Kidney epithelial cell (primary cell): Measurements from ENCODE around the gene IGFBP3. TPM values are rescaled to one million over a fixed set of nuclear protein-coding genes. Genes with fewer than 3 reads are reported as not detected.

Experiments used
- DNase-seq: peaks from one replicate; pipeline ENCODE4 v3.0.0-alpha.2; 2010; ENCODE audit warnings: low read depth
- H3K27me3 ChIP-seq: 2 replicates; pipeline ENCODE4 v1.6.0; 2011; ENCODE audit warnings: low read length; ENCODE audit not compliant: control insufficient read depth, insufficient read depth
- H3K36me3 ChIP-seq: 2 replicates; pipeline ENCODE4 v1.5.1; 2011; ENCODE audit warnings: low read length; ENCODE audit not compliant: control insufficient read depth, insufficient read depth
- H3K4me3 ChIP-seq: 2 replicates; pipeline ENCODE4 v1.5.1; 2011; ENCODE audit warnings: low read depth, mild to moderate bottlenecking, control low read depth, low read length
- total RNA-seq: library from RNA; depleted of rRNA; stranded (reverse); fragments of >200 nt; gene quantifications from 2 replicates; pipeline ENCODE4 v1.2.3, GENCODE V29; 2015
- TF ChIP-seq, protein P1 (sequence below): IDR thresholded peaks from 2 replicates; pipeline ENCODE4 v1.5.1; 2011; ENCODE audit warnings: mild to moderate bottlenecking, moderate library complexity, low read length, control low read depth, inconsistent platforms; ENCODE audit not compliant: insufficient read depth, poor library complexity, severe bottlenecking

Gene IGFBP3, protein sequence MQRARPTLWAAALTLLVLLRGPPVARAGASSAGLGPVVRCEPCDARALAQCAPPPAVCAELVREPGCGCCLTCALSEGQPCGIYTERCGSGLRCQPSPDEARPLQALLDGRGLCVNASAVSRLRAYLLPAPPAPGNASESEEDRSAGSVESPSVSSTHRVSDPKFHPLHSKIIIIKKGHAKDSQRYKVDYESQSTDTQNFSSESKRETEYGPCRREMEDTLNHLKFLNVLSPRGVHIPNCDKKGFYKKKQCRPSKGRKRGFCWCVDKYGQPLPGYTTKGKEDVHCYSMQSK
- total RNA-seq, result 152 and 162 TPM in 2 replicates

DNA sequence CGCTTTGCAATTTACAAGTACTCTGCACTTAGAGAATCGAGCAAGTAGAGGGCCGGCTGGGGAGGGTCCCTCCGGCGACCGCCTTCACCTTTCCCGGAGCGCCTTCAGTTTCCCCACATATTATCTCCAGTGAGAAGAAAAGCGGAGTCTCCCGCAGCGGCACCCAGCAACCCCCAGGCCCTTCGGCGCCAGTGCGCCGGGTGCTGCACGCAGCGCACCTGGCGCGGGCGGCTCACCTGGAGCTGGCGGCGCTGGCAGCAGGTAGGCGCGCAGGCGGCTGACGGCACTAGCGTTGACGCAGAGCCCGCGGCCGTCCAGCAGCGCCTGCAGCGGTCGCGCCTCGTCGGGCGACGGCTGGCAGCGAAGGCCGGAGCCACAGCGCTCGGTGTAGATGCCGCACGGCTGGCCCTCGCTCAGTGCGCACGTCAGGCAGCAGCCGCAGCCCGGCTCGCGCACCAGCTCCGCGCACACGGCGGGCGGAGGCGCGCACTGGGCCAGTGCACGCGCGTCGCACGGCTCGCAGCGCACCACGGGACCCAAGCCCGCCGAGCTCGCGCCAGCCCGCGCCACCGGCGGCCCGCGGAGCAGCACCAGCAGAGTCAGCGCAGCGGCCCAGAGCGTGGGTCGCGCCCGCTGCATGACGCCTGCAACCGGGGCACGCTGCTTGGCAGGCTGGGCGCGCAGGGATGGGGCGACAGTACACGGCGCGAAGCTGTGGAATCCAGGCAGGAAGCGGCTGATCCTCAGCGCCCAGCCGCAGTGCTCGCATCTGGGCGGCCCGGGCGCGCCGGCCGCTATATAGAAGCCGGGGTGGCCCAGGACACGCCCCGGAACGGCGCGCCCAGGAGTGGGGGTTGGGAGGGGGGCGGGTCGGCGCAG lies at the start of gene IGFBP3:
TSS of gene IGFBP3 (minus strand) at position 771 of the 879 bp plus-strand sequence. CDS start at position 639, 132 bp downstream.
- Histone ChIP-seq H3K4me3 (peak within 1 kb of the TSS; percentile 46), H3K27me3 (peaks cover 16% of the 10 kb centered on the region), H3K36me3 (no peaks in the 10 kb centered on the region)
- TF ChIP-seq, protein P1, sequence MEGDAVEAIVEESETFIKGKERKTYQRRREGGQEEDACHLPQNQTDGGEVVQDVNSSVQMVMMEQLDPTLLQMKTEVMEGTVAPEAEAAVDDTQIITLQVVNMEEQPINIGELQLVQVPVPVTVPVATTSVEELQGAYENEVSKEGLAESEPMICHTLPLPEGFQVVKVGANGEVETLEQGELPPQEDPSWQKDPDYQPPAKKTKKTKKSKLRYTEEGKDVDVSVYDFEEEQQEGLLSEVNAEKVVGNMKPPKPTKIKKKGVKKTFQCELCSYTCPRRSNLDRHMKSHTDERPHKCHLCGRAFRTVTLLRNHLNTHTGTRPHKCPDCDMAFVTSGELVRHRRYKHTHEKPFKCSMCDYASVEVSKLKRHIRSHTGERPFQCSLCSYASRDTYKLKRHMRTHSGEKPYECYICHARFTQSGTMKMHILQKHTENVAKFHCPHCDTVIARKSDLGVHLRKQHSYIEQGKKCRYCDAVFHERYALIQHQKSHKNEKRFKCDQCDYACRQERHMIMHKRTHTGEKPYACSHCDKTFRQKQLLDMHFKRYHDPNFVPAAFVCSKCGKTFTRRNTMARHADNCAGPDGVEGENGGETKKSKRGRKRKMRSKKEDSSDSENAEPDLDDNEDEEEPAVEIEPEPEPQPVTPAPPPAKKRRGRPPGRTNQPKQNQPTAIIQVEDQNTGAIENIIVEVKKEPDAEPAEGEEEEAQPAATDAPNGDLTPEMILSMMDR, result no peak
- no peak for DNase-seq

DNA sequence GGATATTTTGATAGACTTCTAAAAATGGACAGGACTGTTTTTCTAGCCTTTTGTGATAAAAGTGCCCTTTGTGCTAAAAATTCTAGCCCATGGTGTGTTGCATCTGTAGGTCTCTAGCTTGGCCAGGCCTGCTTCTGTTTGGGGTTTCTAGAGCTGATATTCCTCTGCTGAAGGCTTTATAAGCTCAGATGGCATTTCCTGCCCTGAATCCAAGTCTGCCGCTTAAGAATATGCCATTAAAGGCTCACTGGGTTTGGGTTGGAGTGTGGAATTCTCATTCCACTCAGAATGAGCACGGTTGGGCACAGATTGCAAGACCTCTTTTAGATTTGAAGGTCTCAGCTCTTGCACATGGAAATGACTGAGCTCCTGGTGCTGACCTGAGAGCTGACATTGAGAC lies 49.4 kb upstream of the IGFBP3 start:
- Histone ChIP-seq H3K27me3 (no peaks in the 10 kb centered on the region), H3K36me3 (no peaks in the 10 kb centered on the region), H3K4me3 (no peak overlapping the region)
- no peak for DNase-seq
- TF ChIP-seq, protein P1, result no peak

DNA sequence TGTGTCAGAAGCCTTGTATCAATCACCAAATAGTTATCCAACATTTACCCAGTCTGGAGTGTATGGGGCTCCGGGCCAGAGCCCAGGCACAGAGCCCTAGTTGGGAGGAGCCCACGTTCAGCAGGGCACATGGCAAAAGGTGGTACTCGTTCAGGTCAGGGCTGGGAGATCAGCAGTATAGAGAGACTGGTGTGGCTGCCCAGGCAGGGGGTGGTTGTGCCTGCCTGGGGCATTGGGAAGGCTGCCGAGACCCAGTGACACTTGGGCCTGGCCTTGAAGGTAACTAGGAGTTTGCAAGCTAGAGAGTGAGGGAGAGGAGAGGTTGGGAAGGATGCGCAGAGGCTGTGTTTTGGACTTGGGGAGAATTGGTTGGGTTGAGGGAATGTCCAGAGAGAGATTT lies 48.9 kb upstream of the IGFBP3 start:
- no peak overlapping the region for H3K4me3 ChIP-seq
- DNase-seq, result no peak
- no peaks in the 10 kb centered on the region for H3K27me3 ChIP-seq
- H3K36me3 ChIP-seq, result no peaks in the 10 kb centered on the region
- TF ChIP-seq, protein P1, result no peak

DNA sequence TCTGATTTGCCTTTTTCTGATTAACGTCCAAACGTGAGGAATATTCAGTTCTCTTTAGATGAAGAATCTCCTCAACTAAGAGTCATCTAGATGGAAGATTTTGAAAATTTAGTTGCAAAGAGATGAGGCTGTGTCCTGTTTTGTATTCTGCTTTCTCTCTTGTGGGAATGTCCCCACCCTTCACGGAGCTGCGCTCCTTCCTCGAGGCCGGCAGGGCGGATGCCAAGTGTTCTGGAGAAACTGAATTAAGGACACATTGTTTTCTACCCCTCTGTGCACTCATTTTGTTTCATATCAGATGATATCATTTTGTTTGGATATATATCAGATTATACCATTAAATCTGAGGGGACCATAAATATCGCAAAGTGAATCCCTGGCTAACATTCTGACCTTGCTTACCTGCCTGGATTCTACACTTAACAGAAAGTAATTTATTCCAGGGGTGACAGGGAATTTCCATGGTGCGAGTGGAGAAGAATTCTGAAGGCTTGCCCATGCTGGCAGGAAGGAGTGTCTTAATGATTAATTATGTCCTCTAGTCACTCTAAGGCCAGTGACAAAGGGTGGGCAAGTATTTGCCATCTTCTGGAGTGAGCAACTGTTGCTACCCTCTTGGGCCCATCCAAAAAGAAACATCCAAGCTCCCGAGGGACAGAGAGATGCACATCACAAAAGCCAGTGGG lies 47.9 kb upstream of the IGFBP3 start:
- no peak for DNase-seq
- Histone ChIP-seq H3K27me3 (no peaks in the 10 kb centered on the region), H3K36me3 (no peaks in the 10 kb centered on the region), H3K4me3 (no peak overlapping the region)
- TF ChIP-seq, protein P1, result no peak

DNA sequence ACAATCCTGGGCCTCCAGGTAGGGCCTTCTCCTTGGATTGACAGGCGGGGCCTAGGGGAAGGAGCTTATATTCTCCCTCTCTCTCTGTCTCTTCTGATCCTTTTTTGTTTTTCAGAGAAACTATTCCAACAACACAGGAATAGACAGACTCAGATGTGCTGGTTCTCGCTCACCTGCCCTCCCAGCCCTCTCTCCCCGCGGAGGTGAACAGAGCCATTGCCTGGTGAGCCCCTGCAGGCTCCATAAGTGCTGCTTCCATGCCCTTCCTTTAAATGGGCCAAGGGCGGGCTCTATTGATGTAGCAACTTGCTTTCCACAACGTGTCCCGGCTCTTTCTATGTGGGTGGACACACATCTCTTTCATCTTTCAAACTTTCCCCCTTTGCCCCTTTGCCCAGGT lies 47.2 kb upstream of the IGFBP3 start:
- Histone ChIP-seq H3K36me3 (no peaks in the 10 kb centered on the region), H3K4me3 (no peak overlapping the region), H3K27me3 (no peaks in the 10 kb centered on the region)
- TF ChIP-seq, protein P1, result no peak
- no peak for DNase-seq
